Kidney (tissue), 14 donors: ENCODE measurements around the gene CFAP20DC. TPM values are rescaled to one million over a fixed set of nuclear protein-coding genes. Genes with fewer than 3 reads are reported as not detected.
A peak's percentile ranks its signal among the peaks of the same experiment; 100 is the strongest.

Experiments used
- DNase-seq, 5 donors: peaks; one replicate each; pipeline ENCODE4 v3.0.0-alpha.2; 2013 to 2020
- FAIRE-seq: peaks from 2 replicates; lab custom pipeline; 2012; peaks lifted over from hg19 to GRCh38; lab: Jason Lieb, UNC
- H3K27ac ChIP-seq, 2 donors: one replicate each; pipeline ENCODE4 v1.7.0; 2013; ENCODE audit warnings: low read depth in 2 of 2, low read length in 2 of 2, inconsistent platforms in 1 of 2
- H3K27me3 ChIP-seq: one replicate; pipeline ENCODE4 v1.7.1; 2013; ENCODE audit warnings: low read length, inconsistent platforms; ENCODE audit not compliant: control insufficient read depth, insufficient read depth
- H3K36me3 ChIP-seq, 3 donors: one replicate each; pipeline versions ENCODE4 v1.7.0 to v1.7.1; 2013; ENCODE audit warnings: low read length in 3 of 3, control low read depth in 1 of 3, inconsistent platforms in 1 of 3; ENCODE audit not compliant: insufficient read depth in 3 of 3, control insufficient read depth in 2 of 3
- H3K4me1 ChIP-seq, 3 donors: one replicate each; pipeline versions ENCODE4 v1.7.0 to v1.7.1; 2013; ENCODE audit warnings: low read length in 3 of 3, inconsistent platforms in 1 of 3, low read depth in 1 of 3; ENCODE audit not compliant: control insufficient read depth in 2 of 3, insufficient read depth in 2 of 3
- H3K4me3 ChIP-seq, 3 donors: one replicate each; pipeline versions ENCODE4 v1.7.0 to v1.8.1; 2013; ENCODE audit warnings: low read length in 3 of 3, control low read depth in 1 of 3, inconsistent platforms in 1 of 3
- H3K9ac ChIP-seq, 3 donors: one replicate each; pipeline versions ENCODE4 v1.7.0 to v1.7.1; 2013; ENCODE audit warnings: low read length in 3 of 3, control low read depth in 1 of 3, inconsistent platforms in 1 of 3
- H3K9me3 ChIP-seq, 3 donors: one replicate each; pipeline versions ENCODE4 v1.7.0 to v1.7.1; 2013; ENCODE audit warnings: low read length in 3 of 3, control low read depth in 1 of 3, inconsistent platforms in 1 of 3; ENCODE audit not compliant: control insufficient read depth in 2 of 3, insufficient read depth in 1 of 3
- intact Hi-C: fragments of 100-400 bp; cut with DNase I; formaldehyde crosslinking; loops from one replicate; pipeline ENCODE4 v1.11.1; 2022
- polyA plus RNA-seq: library from polyadenylated mRNA; stranded (reverse); fragments of 350-450 nt; fragmentation: Illumina TruSeq; extraction: RNeasy Lipid Tissue Mini Kit (QIAGEN cat#74804); gene quantifications from one replicate; pipeline ENCODE4 v1.2.3, GENCODE V29; 2014; ENCODE audit warnings: low read depth, low replicate concordance; ENCODE audit not compliant: insufficient read depth
- total RNA-seq: library from RNA; stranded (reverse); fragmentation: NEBNext Ultra II Directional; extraction: Animal tissue kit (Norgen Biotek cat#: 25700); gene quantifications from one replicate; pipeline ENCODE4 v1.2.1, GENCODE V29; 2021
- TF ChIP-seq, protein P1 (sequence below): IDR thresholded peaks from 3 replicates; pipeline ENCODE4 v1.5.1; 2012; ENCODE audit warnings: mild to moderate bottlenecking, moderate library complexity, borderline replicate concordance; ENCODE audit not compliant: insufficient read depth; ENCODE audit errors: extremely low read depth
- donor health status: control.
- donor health status: control.
- donor health status: control.
- donor health status: control.
- donor health status: control.
- donor health status: DM: yes; HTN: yes; CAD: no.
- donor health status: Normal renal cell carcinoma (clear cell type).

CFAP20DC gene
- total and polyA plus RNA-seq, 2 donors from 2014 or later: 0.73 to 3.2 TPM

- TF ChIP-seq, protein P1, sequence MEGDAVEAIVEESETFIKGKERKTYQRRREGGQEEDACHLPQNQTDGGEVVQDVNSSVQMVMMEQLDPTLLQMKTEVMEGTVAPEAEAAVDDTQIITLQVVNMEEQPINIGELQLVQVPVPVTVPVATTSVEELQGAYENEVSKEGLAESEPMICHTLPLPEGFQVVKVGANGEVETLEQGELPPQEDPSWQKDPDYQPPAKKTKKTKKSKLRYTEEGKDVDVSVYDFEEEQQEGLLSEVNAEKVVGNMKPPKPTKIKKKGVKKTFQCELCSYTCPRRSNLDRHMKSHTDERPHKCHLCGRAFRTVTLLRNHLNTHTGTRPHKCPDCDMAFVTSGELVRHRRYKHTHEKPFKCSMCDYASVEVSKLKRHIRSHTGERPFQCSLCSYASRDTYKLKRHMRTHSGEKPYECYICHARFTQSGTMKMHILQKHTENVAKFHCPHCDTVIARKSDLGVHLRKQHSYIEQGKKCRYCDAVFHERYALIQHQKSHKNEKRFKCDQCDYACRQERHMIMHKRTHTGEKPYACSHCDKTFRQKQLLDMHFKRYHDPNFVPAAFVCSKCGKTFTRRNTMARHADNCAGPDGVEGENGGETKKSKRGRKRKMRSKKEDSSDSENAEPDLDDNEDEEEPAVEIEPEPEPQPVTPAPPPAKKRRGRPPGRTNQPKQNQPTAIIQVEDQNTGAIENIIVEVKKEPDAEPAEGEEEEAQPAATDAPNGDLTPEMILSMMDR: no peak
- no peaks in the 10 kb centered on the region for H3K36me3 ChIP-seq
Measured at GRCh38 chr3:58751882-58752567, 297.8 kb downstream of the CFAP20DC start.

DNA sequence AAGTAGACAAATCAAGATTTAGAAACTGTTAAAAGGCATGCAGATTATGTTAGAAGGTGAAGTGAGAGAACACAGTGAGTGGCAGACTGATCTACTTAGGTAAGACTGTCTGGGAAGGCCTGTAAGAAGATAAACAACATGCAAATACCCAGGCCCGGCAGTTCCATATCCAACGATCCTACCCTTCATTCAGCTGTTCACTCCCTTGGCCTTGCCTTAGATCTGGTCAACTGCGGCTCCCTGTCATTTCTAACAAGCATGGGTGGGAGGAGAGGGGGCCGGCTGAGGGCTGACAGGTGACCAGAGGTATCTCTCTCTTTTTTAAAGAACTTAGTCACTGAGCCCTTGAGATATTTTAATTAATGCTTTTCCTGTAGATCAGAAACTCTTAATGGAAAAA, 298.6 kb downstream of the CFAP20DC start:
- FAIRE-seq (no peak), DNase-seq (no peak)
- TF ChIP-seq, protein P1: no peak
- H3K4me1 ChIP-seq: no peaks in the 10 kb centered on the region
- no peaks in the 10 kb centered on the region for H3K9me3 ChIP-seq
- no peaks in the 10 kb centered on the region for H3K36me3 ChIP-seq
- intact Hi-C loops: no loop called here
- H3K27ac ChIP-seq: no peak overlapping the region
- no peaks in the 10 kb centered on the region for H3K27me3 ChIP-seq
- H3K9ac ChIP-seq: no peak overlapping the region
- no peak overlapping the region for H3K4me3 ChIP-seq

More at GRCh38 chr3:58751882-58752567, 297.8 kb downstream of the CFAP20DC start:
- Histone ChIP-seq H3K27me3 (no peaks in the 10 kb centered on the region), H3K4me3 (no peak overlapping the region), H3K27ac (no peak overlapping the region), H3K4me1 (no peaks in the 10 kb centered on the region), H3K9me3 (no peaks in the 10 kb centered on the region), H3K9ac (no peak overlapping the region)
- DNase-seq (peak in 1 of 5 donors; percentile 9), FAIRE-seq (no peak)
- intact Hi-C loops: no loop called here

- Histone ChIP-seq H3K27me3 (no peaks in the 10 kb centered on the region), H3K36me3 (no peaks in the 10 kb centered on the region), H3K4me1 (no peaks in the 10 kb centered on the region), H3K9ac (no peak overlapping the region), H3K9me3 (no peaks in the 10 kb centered on the region), H3K27ac (no peak overlapping the region), H3K4me3 (no peak overlapping the region)
- intact Hi-C loops: no loop called here
- FAIRE-seq (no peak), DNase-seq (no peak)
- TF ChIP-seq, protein P1: no peak
Measured at GRCh38 chr3:58749948-58750347, 299.9 kb downstream of the CFAP20DC start.
